CD14-positive monocyte (primary cell): ENCODE data around the gene OCEL1. TPM values are rescaled to one million over a fixed set of nuclear protein-coding genes. Genes with fewer than 3 reads are reported as not detected.
A peak's percentile ranks its signal among the peaks of the same experiment; 100 is the strongest.

Experiments
- DNase-seq, 3 donors: peaks; one replicate each; pipeline ENCODE4 v3.0.0-alpha.2; 2011 to 2022
- H2AFZ ChIP-seq: 2 replicates; pipeline ENCODE4 v1.6.0; 2012; ENCODE audit warnings: mild to moderate bottlenecking, low read depth, low read length, inconsistent platforms; ENCODE audit not compliant: insufficient read depth, poor library complexity, severe bottlenecking
- H3K27ac ChIP-seq, 2 donors: 1 replicate in 1 of 2; 2 replicates in 1 of 2; pipeline ENCODE4 v1.5.1; 2012 to 2013; ENCODE audit warnings: low read length in 2 of 2, control low read depth in 1 of 2, inconsistent platforms in 1 of 2, low read depth in 1 of 2, mild to moderate bottlenecking in 1 of 2
- H3K27me3 ChIP-seq, 2 donors: one replicate each; pipeline versions ENCODE4 v1.6.0 to v1.6.1; 2011 to 2013; ENCODE audit warnings: low read length in 2 of 2; ENCODE audit not compliant: control insufficient read depth in 2 of 2, insufficient read depth in 2 of 2
- H3K36me3 ChIP-seq, 2 donors: replicated peaks in 1 of 2; 1 replicate in 1 of 2; 2 replicates in 1 of 2; pipeline versions ENCODE4 v1.5.1 to v1.6.1; 2012 to 2013; ENCODE audit warnings: low read length in 2 of 2, control low read depth in 1 of 2, inconsistent platforms in 1 of 2, mild to moderate bottlenecking in 1 of 2; ENCODE audit not compliant: insufficient read depth in 2 of 2, control insufficient read depth in 1 of 2
- H3K4me1 ChIP-seq, 2 donors: 1 replicate in 1 of 2; 2 replicates in 1 of 2; pipeline versions ENCODE4 v1.5.1 to v1.6.1; 2012 to 2013; ENCODE audit warnings: low read length in 2 of 2, control low read depth in 1 of 2, inconsistent platforms in 1 of 2, mild to moderate bottlenecking in 1 of 2, moderate library complexity in 1 of 2; ENCODE audit not compliant: insufficient read depth in 2 of 2, control insufficient read depth in 1 of 2
- H3K4me2 ChIP-seq: replicated peaks from 2 replicates; pipeline ENCODE3; 2012; ENCODE audit warnings: low read length, moderate library complexity, mild to moderate bottlenecking; ENCODE audit not compliant: poor library complexity, severe bottlenecking; ENCODE audit errors: extremely low read depth
- H3K4me3 ChIP-seq, 3 experiments: fragments of 200-600 bp in 1 of 3; sonication (generic) in 1 of 3; replicated peaks in 1 of 3; 1 replicate in 2 of 3; 2 replicates in 1 of 3; pipeline ENCODE4 v1.5.1; 2011 to 2013; ENCODE audit warnings: low read length in 3 of 3, mild to moderate bottlenecking in 3 of 3, control low read depth in 2 of 3, low read depth in 2 of 3, inconsistent platforms in 1 of 3, moderate library complexity in 1 of 3
- H3K79me2 ChIP-seq: 2 replicates; pipeline ENCODE4 v1.6.0; 2012; ENCODE audit warnings: mild to moderate bottlenecking, control low read depth, inconsistent platforms, low read length, moderate library complexity; ENCODE audit not compliant: insufficient read depth
- H3K9ac ChIP-seq: 2 replicates; pipeline ENCODE4 v1.6.0; 2017; ENCODE audit warnings: low read length, mild to moderate bottlenecking; ENCODE audit not compliant: insufficient read depth, poor library complexity, severe bottlenecking
- H3K9me3 ChIP-seq, 2 donors: replicated peaks in 1 of 2; 1 replicate in 1 of 2; 2 replicates in 1 of 2; pipeline versions ENCODE4 v1.5.1 to v1.6.1; 2012 to 2013; ENCODE audit warnings: low read length in 2 of 2, control low read depth in 1 of 2; ENCODE audit not compliant: control insufficient read depth in 1 of 2, insufficient read depth in 1 of 2
- H4K20me1 ChIP-seq: 2 replicates; pipeline ENCODE4 v1.6.0; 2012; ENCODE audit warnings: mild to moderate bottlenecking, low read length, control low read depth, moderate library complexity; ENCODE audit not compliant: insufficient read depth
- H3K27ac Mint-ChIP-seq, 7 donors: one replicate each; pipeline ENCODE4 v1.8.0; 2020; ENCODE audit warnings: mild to moderate bottlenecking in 7 of 7, mixed read lengths in 7 of 7, moderate library complexity in 6 of 7, inconsistent platforms in 2 of 7
- H3K27me3 Mint-ChIP-seq, 3 donors: one replicate each; pipeline ENCODE4 v1.8.0; 2021 to 2022; ENCODE audit warnings: low read depth in 3 of 3, mild to moderate bottlenecking in 3 of 3, mixed read lengths in 3 of 3, moderate library complexity in 3 of 3, inconsistent platforms in 1 of 3
- H3K36me3 Mint-ChIP-seq, 2 donors: one replicate each; pipeline ENCODE4 v1.8.0; 2020; ENCODE audit warnings: mixed read lengths in 2 of 2, inconsistent platforms in 1 of 2, mild to moderate bottlenecking in 1 of 2
- H3K4me1 Mint-ChIP-seq: one replicate; pipeline ENCODE4 v1.8.0; 2020; ENCODE audit warnings: mild to moderate bottlenecking, mixed read lengths
- H3K4me3 Mint-ChIP-seq, 2 donors: one replicate each; pipeline ENCODE4 v1.8.0; 2020; ENCODE audit warnings: mild to moderate bottlenecking in 2 of 2, mixed read lengths in 2 of 2, moderate library complexity in 1 of 2
- H3K9me3 Mint-ChIP-seq, 7 donors: one replicate each; pipeline ENCODE4 v1.8.0; 2020 to 2022; ENCODE audit warnings: mixed read lengths in 7 of 7, mild to moderate bottlenecking in 6 of 7, moderate library complexity in 6 of 7, inconsistent platforms in 2 of 7
- CTCF ChIP-seq: fragments of 200-600 bp; IDR thresholded peaks from one replicate; pipeline ENCODE4 v1.8.0; 2022; ENCODE audit warnings: antibody characterized with exemption, mild to moderate bottlenecking
- WGBS: methylation state at CpG from one replicate; pipeline ENCODE4 v1.1.5; 2013; ENCODE audit warnings: missing lambda C conversion rate; ENCODE audit not compliant: insufficient coverage; 5-methylcytosine and 5-hydroxymethylcytosine counted together
- intact Hi-C, 2 donors: fragments of 100-400 bp; cut with micrococcal nuclease; formaldehyde crosslinking; loops; one replicate each; pipeline versions ENCODE4 v1.15.0 to v1.15.1; 2023
- polyA plus RNA-seq, 3 donors: library from polyadenylated mRNA; depleted of rRNA in 1 of 3; unstranded in 2 of 3; stranded (reverse) in 1 of 3; fragments of 300-500 nt in 2 of 3; fragments of >200 nt in 1 of 3; fragmentation: Illumina TruSeq in 2 of 3; gene quantifications; 1 replicate in 2 of 3; 2 replicates in 1 of 3; pipeline ENCODE4 v1.2.3, GENCODE V29; 2012 to 2021

Gene OCEL1
- polyA plus RNA-seq, 3 donors: 31.8 to 59.9 (median 57.6) TPM

DNA sequence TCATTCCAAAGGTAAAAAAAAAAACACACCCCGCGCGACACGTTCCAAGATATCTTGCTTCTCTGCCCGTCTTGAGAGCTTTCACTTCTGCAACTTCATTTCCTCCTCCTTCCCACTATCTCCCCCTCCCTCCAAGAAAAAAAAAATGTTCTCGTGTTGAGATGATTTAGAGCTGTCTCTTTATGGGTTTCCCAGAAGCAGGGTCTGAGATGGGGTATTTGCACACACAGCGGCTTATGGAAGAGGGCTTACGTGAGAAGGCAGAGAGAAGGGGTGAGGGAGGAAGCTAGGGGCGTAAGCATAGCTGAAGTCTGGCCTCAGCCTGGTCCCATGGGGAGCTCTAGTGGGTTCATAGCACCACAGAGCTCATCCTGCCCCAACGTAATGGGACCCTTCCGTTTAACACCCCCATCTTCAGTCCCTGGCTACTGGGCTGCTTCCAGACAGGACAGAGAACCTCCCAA is 42.1 kb upstream of the OCEL1 start:
- Histone ChIP-seq H3K4me2 (peak overlapping the region; percentile 71), H3K4me1 (peaks cover 24 to 29% of the 10 kb centered on the region in 2 donors), H3K79me2 (no peaks in the 10 kb centered on the region), H4K20me1 (peaks cover 27% of the 10 kb centered on the region), H2AFZ (no peak overlapping the region), H3K9ac (peak overlapping the region; percentile 44), H3K36me3 (peaks cover 68 to 75% of the 10 kb centered on the region in 2 donors), H3K27ac (peak overlapping the region; percentile 69 to 75), H3K4me3 (peak overlapping the region in 1 of 3 experiments; percentile 61), H3K9me3 (no peaks in the 10 kb centered on the region), H3K27me3 (no peaks in the 10 kb centered on the region)
- Mint-ChIP-seq H3K4me1 (peaks cover 30% of the 10 kb centered on the region), H3K27me3 (peaks cover 0 to 3% (median 0%) of the 10 kb centered on the region in 3 donors), H3K36me3 (peaks cover 55 to 80% of the 10 kb centered on the region in 2 donors), H3K4me3 (peak overlapping the region; percentile 75 to 89), H3K9me3 (peaks cover 0 to 2% (median 0%) of the 10 kb centered on the region in 7 donors), H3K27ac (peak overlapping the region; percentile 87 to 96 (median 93))
- TF ChIP-seq CTCF: no peak
- peak; percentile 36 to 64 (median 42) for DNase-seq
- intact Hi-C loops: loop anchor here (5.0 kb wide), 2 partner anchors 117 to 412 kb away; no protein-coding TSS in a partner anchor
- 0% methylated on average over 1 of the region's 11 CpGs for WGBS

- no peak for TF ChIP-seq CTCF
- Histone ChIP-seq H3K79me2 (no peaks in the 10 kb centered on the region), H3K9ac (peak overlapping the region; percentile 44), H3K4me3 (peak overlapping the region in 1 of 3 experiments; percentile 61), H2AFZ (no peak overlapping the region), H3K4me1 (peaks cover 24 to 29% of the 10 kb centered on the region in 2 donors), H3K27ac (peak overlapping the region; percentile 31 to 75), H3K9me3 (no peaks in the 10 kb centered on the region), H4K20me1 (peaks cover 27% of the 10 kb centered on the region), H3K4me2 (peak overlapping the region; percentile 71), H3K27me3 (no peaks in the 10 kb centered on the region), H3K36me3 (peaks cover 68 to 75% of the 10 kb centered on the region in 2 donors)
- Mint-ChIP-seq H3K4me1 (peaks cover 30% of the 10 kb centered on the region), H3K36me3 (peaks cover 55 to 80% of the 10 kb centered on the region in 2 donors), H3K4me3 (peak overlapping the region; percentile 75 to 89), H3K27ac (peak overlapping the region; percentile 27 to 96 (median 92)), H3K27me3 (peaks cover 0 to 3% (median 0%) of the 10 kb centered on the region in 3 donors), H3K9me3 (peaks cover 0 to 2% (median 0%) of the 10 kb centered on the region in 7 donors)
- DNase-seq: peak; percentile 36 to 65 (median 43)
- WGBS: 58% methylated on average over 12 of the region's 12 CpGs
- intact Hi-C loops: loop anchor here (5.0 kb wide), 2 partner anchors 117 to 412 kb away; no protein-coding TSS in a partner anchor
Observed at GRCh38 chr19:17184371-17184841, 41.6 kb upstream of the OCEL1 start.
